Body of pancreas (tissue), 4 donors: ENCODE measurements around the gene TTC33. TPM values are rescaled to one million over a fixed set of nuclear protein-coding genes. Genes with fewer than 3 reads are reported as not detected.

Source experiments
- ATAC-seq: fragments of 150-250 bp; one replicate; pipeline ENCODE4 v1.9.1; 2016
- DNase-seq, 4 donors: peaks; one replicate each; pipeline ENCODE4 v3.0.0-alpha.2; 2019
- H3K27ac ChIP-seq, 4 donors: fragments of 200-600 bp; sonication (generic); 1 replicate in 3 of 4; 2 replicates in 1 of 4; pipeline versions ENCODE4 v1.5.1 to v1.6.1; 2016 to 2019; ENCODE audit warnings: mild to moderate bottlenecking in 1 of 4, mixed read lengths in 1 of 4, moderate library complexity in 1 of 4
- H3K27me3 ChIP-seq, 2 donors: fragments of 200-600 bp; sonication (generic); one replicate each; pipeline ENCODE4 v1.6.0; 2016; ENCODE audit warnings: mild to moderate bottlenecking in 1 of 2
- H3K36me3 ChIP-seq, 2 donors: fragments of 200-600 bp; sonication (generic); replicated peaks in 1 of 2; 2 replicates each; pipeline ENCODE4 v1.5.1; 2016; ENCODE audit warnings: low read depth in 2 of 2; ENCODE audit not compliant: insufficient read depth in 1 of 2
- H3K4me1 ChIP-seq: fragments of 200-600 bp; sonication (generic); one replicate; pipeline ENCODE4 v1.6.0; 2016
- H3K4me3 ChIP-seq, 2 donors: fragments of 200-600 bp; sonication (generic); 1 replicate in 1 of 2; 2 replicates in 1 of 2; pipeline ENCODE4 v1.5.1; 2016 to 2019
- H3K9me3 ChIP-seq, 3 donors: fragments of 200-600 bp; sonication (generic); 1 replicate in 2 of 3; 2 replicates in 1 of 3; pipeline ENCODE4 v1.5.1; 2016
- CTCF ChIP-seq, 7 experiments: fragments of 450-650 bp in 4 of 7; fragments of 200-600 bp in 3 of 7; sonication (generic) in 3 of 7; IDR thresholded peaks; one replicate each; pipeline ENCODE4 v1.5.1; 2016 to 2019; ENCODE audit warnings: antibody characterized with exemption in 7 of 7
- POLR2A ChIP-seq, 3 donors: fragments of 450-650 bp; IDR thresholded peaks; one replicate each; pipeline ENCODE4 v1.6.1; 2016; ENCODE audit warnings: antibody characterized with exemption in 3 of 3, mild to moderate bottlenecking in 2 of 3
- WGBS, 2 donors: methylation state at CpG; one replicate each; pipeline ENCODE4 v1.1.5; 2017; 5-methylcytosine and 5-hydroxymethylcytosine counted together
- intact Hi-C: fragments of 100-400 bp; cut with DNase I; formaldehyde crosslinking; loops from one replicate; pipeline ENCODE4 v1.15.1; 2023
- total RNA-seq, 2 donors: library from RNA; depleted of rRNA; stranded (reverse); fragments of >200 nt; gene quantifications; one replicate each; pipeline ENCODE4 v1.1.0, GENCODE V29; 2016

Gene TTC33
- total RNA-seq, 2 donors from 2014 or later: 2.3 to 9.3 TPM

- no peak for ATAC-seq
Measured at GRCh38 chr5:40478766-40479165, 277.0 kb downstream of the TTC33 start.

GRCh38 chr5:40477856-40478546 lies 277.8 kb downstream of the TTC33 start:
- H3K27ac ChIP-seq: no peak overlapping the region

More at GRCh38 chr5:40478766-40479165, 277.0 kb downstream of the TTC33 start:
- DNase-seq: no peak
- 88 to 93% methylated on average over 2 of the region's 2 CpGs for WGBS, 2 donors
- intact Hi-C loops: no loop called here
- TF ChIP-seq POLR2A (IDR thresholded peaks at IDR 0.05) (no peak), CTCF (IDR thresholded peaks at IDR 0.05) (no peak)
- no peaks in the 10 kb centered on the region for H3K36me3 ChIP-seq
- H3K4me3 ChIP-seq: no peak overlapping the region
- H3K9me3 ChIP-seq: no peaks in the 10 kb centered on the region
- no peak overlapping the region for H3K27ac ChIP-seq
- no peaks in the 10 kb centered on the region for H3K4me1 ChIP-seq
- no peaks in the 10 kb centered on the region for H3K27me3 ChIP-seq

GRCh38 chr5:40475561-40475960 lies 280.2 kb downstream of the TTC33 start:
- TF ChIP-seq POLR2A (IDR thresholded peaks at IDR 0.05) (no peak), CTCF (IDR thresholded peaks at IDR 0.05) (no peak)
- H3K9me3 ChIP-seq: no peaks in the 10 kb centered on the region
- DNase-seq: no peak
- no peaks in the 10 kb centered on the region for H3K4me1 ChIP-seq
- no peak overlapping the region for H3K4me3 ChIP-seq
- intact Hi-C loops: no loop called here
- H3K27ac ChIP-seq: no peak overlapping the region
- no peak for ATAC-seq
- WGBS, 2 donors: 76 to 87% methylated on average over 3 of the region's 3 CpGs
- no peaks in the 10 kb centered on the region for H3K36me3 ChIP-seq
- H3K27me3 ChIP-seq: no peaks in the 10 kb centered on the region

More at GRCh38 chr5:40477856-40478546, 277.8 kb downstream of the TTC33 start:
- H3K9me3 ChIP-seq: no peaks in the 10 kb centered on the region
- TF ChIP-seq POLR2A (IDR thresholded peaks at IDR 0.05) (no peak), CTCF (IDR thresholded peaks at IDR 0.05) (no peak)
- intact Hi-C loops: no loop called here
- no peak overlapping the region for H3K4me3 ChIP-seq
- no peaks in the 10 kb centered on the region for H3K4me1 ChIP-seq
- no peaks in the 10 kb centered on the region for H3K36me3 ChIP-seq
- 68 to 72% methylated on average over 8 of the region's 8 CpGs for WGBS, 2 donors
- no peak for DNase-seq
- ATAC-seq: no peak
- no peaks in the 10 kb centered on the region for H3K27me3 ChIP-seq

- intact Hi-C loops: no loop called here
- Histone ChIP-seq H3K4me3 (no peak overlapping the region), H3K4me1 (no peaks in the 10 kb centered on the region), H3K36me3 (no peaks in the 10 kb centered on the region), H3K27me3 (no peaks in the 10 kb centered on the region), H3K9me3 (no peaks in the 10 kb centered on the region), H3K27ac (no peak overlapping the region)
- ATAC-seq (no peak), DNase-seq (no peak)
- WGBS, 2 donors: 93 to 96% methylated on average over 2 of the region's 2 CpGs
- no peak for TF ChIP-seq CTCF (IDR thresholded peaks at IDR 0.05)
- no peak for TF ChIP-seq POLR2A (IDR thresholded peaks at IDR 0.05)
Measured at GRCh38 chr5:40474250-40474649, 281.5 kb downstream of the TTC33 start.

- ATAC-seq (no peak), DNase-seq (no peak)
- WGBS, 2 donors: 53 to 60% methylated on average over 1 of the region's 1 CpG
- no peak overlapping the region for H3K27ac ChIP-seq
- H3K4me1 ChIP-seq: no peaks in the 10 kb centered on the region
- H3K36me3 ChIP-seq: no peaks in the 10 kb centered on the region
- H3K27me3 ChIP-seq: no peaks in the 10 kb centered on the region
- no peak for TF ChIP-seq CTCF (IDR thresholded peaks at IDR 0.05)
- no peak for TF ChIP-seq POLR2A (IDR thresholded peaks at IDR 0.05)
- no peak overlapping the region for H3K4me3 ChIP-seq
- intact Hi-C loops: no loop called here
- no peaks in the 10 kb centered on the region for H3K9me3 ChIP-seq
Measured at GRCh38 chr5:40465416-40465815, 290.3 kb downstream of the TTC33 start.
